Measurements from ENCODE around the gene NOG. TPM values are rescaled to one million over a fixed set of nuclear protein-coding genes. Genes with fewer than 3 reads are reported as not detected.

Gene NOG
- total RNA-seq, 1 experiment from 2014 or later, result 0.25 TPM

- intact Hi-C loops (cut with micrococcal nuclease), result no loop called here
- Histone ChIP-seq H2AFZ (ENCODE audit: low read depth, low read length, poor library complexity, severe bottlenecking) (no peak overlapping the region), H3K9ac (ENCODE audit: low read length) (no peak overlapping the region), H3K9me3 (ENCODE audit: control insufficient read depth in 1 of 2, insufficient read depth in 1 of 2, low read depth in 1 of 2, low read length in 2 of 2) (no peaks in the 10 kb centered on the region), H4K20me1 (ENCODE audit: insufficient read depth) (no peaks in the 10 kb centered on the region), H3K4me2 (ENCODE audit: low read length) (no peak overlapping the region), H3K79me2 (ENCODE audit: insufficient read depth, low read length) (no peaks in the 10 kb centered on the region), H3K27me3 (ENCODE audit: insufficient read depth, low read length) (peaks cover 25% of the 10 kb centered on the region; the same call in 1 of the 2 replicates), H3K27ac (ENCODE audit: low read depth, low read length) (no peak overlapping the region), H3K4me1 (ENCODE audit: control insufficient read depth in 1 of 2, insufficient read depth in 2 of 2, low read length in 2 of 2) (no peaks in the 10 kb centered on the region), H3K4me3 (replicated peaks in 1 of 2; ENCODE audit: low read depth in 1 of 2, low read length in 2 of 2) (no peak overlapping the region), H3K36me3 (ENCODE audit: control insufficient read depth in 1 of 2, insufficient read depth in 2 of 2, low read length in 2 of 2) (no peaks in the 10 kb centered on the region), H3K9me2 (ENCODE audit: insufficient read depth) (no peaks in the 10 kb centered on the region)
- ChIA-PET CTCF (interaction anchor here (1.0 to 2.1 kb wide), 2 partner anchors 78 to 138 kb away, joined by 4 to 7 read pairs; no protein-coding TSS in a partner anchor), POLR2A (interaction anchor here (0.6 kb wide), 1 partner anchor 93 kb away, joined by 6 read pairs; no protein-coding TSS in a partner anchor), RAD21 (ENCODE audit: low non-redundant PET in 1 of 2, low total read pairs in 2 of 2, uncharacterized antibody in 2 of 2, unreplicated experiment in 2 of 2) (no interaction called here)
- TF ChIP-seq CEBPB (IDR thresholded peaks at IDR 0.05; ENCODE audit: low read depth) (no peak), SRF (IDR thresholded peaks at IDR 0.05; ENCODE audit: low read depth) (no peak), CBX3 (IDR thresholded peaks at IDR 0.05; ENCODE audit: low read depth) (no peak), POLR2A (IDR thresholded peaks at IDR 0.05; ENCODE audit: borderline replicate concordance, extremely low read depth, insufficient read depth, insufficient read length) (no peak), ZFX (IDR thresholded peaks at IDR 0.05) (no peak), CTCF (IDR thresholded peaks at IDR 0.05 in 2 of 3, conservative IDR thresholded peaks at IDR 0.05 in 1 of 3; ENCODE audit: borderline replicate concordance in 1 of 3, insufficient read depth in 1 of 3, low read depth in 2 of 3, low read length in 2 of 3) (no peak), ZNF274 (IDR thresholded peaks at IDR 0.05; ENCODE audit: low read depth, low read length) (no peak), ATF3 (IDR thresholded peaks at IDR 0.05) (no peak), SIN3A (IDR thresholded peaks at IDR 0.05; ENCODE audit: low read depth) (no peak), ELF1 (IDR thresholded peaks at IDR 0.05; ENCODE audit: borderline replicate concordance, low read depth) (no peak), JUND (IDR thresholded peaks at IDR 0.05) (no peak), RAD21 (IDR thresholded peaks at IDR 0.05; ENCODE audit: low read depth) (no peak), ZBTB33 (IDR thresholded peaks at IDR 0.05; ENCODE audit: extremely low read depth, insufficient replicate concordance, low read length) (no peak), EGR1 (IDR thresholded peaks at IDR 0.05; ENCODE audit: low read depth) (no peak), YY1 (IDR thresholded peaks at IDR 0.05; ENCODE audit: extremely low read depth, insufficient replicate concordance, low read depth, low read length) (no peak), SP1 (IDR thresholded peaks at IDR 0.05; ENCODE audit: low read depth) (no peak)
- no peak for ATAC-seq
- DNase-seq (ENCODE audit: low read depth, low spot score), result no peak
- BruUV-seq (replicated peaks), result no TSS peak
Measured at GRCh38 chr17:56577843-56578204, 15.7 kb upstream of the NOG start.
